Sigmoid colon (tissue), 4 donors: ENCODE data around the gene CADM2.

Experiments used
- CTCF ChIP-seq, 4 experiments: fragments of 450-650 bp in 3 of 4; fragments of 200-600 bp in 1 of 4; IDR thresholded peaks; one replicate each; pipeline ENCODE4 v1.5.1; 2016 to 2019; ENCODE audit warnings: antibody characterized with exemption in 4 of 4, mild to moderate bottlenecking in 3 of 4, moderate library complexity in 2 of 4
- POLR2A ChIP-seq, 2 donors: fragments of 450-650 bp; IDR thresholded peaks; one replicate each; pipeline ENCODE4 v1.6.1; 2016; ENCODE audit warnings: antibody characterized with exemption in 2 of 2, mild to moderate bottlenecking in 2 of 2, moderate library complexity in 2 of 2
- POLR2AphosphoS5 ChIP-seq, 4 donors: sonication (generic); formaldehyde crosslinking; IDR thresholded peaks; one replicate each; pipeline ENCODE4 v1.6.1; 2017; ENCODE audit warnings: antibody characterized with exemption in 4 of 4

DNA sequence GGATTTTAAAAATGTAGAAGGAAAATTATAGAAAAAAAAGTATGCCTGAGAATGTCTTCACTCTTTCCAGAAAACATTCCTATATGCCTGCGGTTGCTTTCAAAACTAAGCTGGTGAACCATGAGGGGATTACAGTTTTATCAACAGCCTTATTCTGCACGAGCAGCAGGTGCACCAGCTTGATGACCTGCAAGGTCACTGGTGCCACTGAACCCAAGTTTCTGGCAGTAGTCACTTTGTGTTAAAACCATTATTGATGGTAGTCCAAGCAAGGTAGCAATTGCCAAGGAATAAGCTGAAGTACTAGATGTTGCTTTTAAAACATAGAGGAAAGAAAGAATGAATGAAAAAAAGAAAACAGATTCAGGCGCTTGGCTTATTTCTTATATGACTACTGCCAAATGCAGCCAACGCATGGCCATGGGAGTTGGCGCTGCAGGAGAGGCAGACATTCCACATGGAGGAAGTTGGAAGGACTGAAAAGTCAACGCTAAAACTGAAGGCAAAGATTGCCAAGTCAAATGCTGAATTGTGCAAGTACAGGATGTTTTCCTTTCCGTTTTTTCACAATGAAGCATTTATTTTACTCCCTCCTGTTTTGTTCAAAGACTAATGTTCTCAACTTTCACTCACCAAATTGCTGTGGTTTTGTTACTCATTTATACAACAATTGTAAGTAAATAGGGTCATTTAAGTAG, 601.4 kb downstream of the CADM2 start:
- no peak for TF ChIP-seq CTCF (IDR thresholded peaks at IDR 0.05)
- no peak for TF ChIP-seq POLR2AphosphoS5 (IDR thresholded peaks at IDR 0.05)
- TF ChIP-seq POLR2A (IDR thresholded peaks at IDR 0.05): no peak
